Measurements from ENCODE around the gene VEGFB. TPM values are rescaled to one million over a fixed set of nuclear protein-coding genes. Genes with fewer than 3 reads are reported as not detected.

VEGFB gene
- total and polyA plus RNA-seq, 2 of the 8 experiments (the other 6 are each of a cell fraction or from before 2014, with no cell fraction given), result 9.3 to 49.6 TPM

DNA sequence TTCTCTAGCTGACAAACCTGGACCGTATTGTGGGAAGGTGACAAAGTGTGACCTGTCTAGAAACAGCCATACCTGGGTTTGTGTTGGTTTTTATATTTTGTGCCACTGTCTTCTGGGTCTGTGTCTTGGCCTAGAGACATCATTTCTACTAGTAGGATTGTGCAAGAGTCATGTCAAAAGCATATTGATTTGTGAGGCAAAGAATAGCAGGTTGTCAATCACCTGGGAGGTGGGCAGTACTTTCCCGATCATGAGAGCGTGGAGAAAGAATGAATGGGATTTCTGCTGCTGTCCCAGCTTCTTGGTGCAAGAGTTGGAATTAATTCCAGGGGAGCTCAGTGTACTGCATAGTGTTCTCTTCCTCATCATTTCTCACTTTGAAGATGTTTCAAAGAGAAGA, 32.8 kb upstream of the VEGFB start:
- ChIA-PET CTCF (ENCODE audit: partially characterized antibody) (interaction anchor here (0.9 to 1.3 kb wide), 2 partner anchors 11 to 103 kb away, joined by 3 read pairs; no protein-coding TSS in a partner anchor), POLR2A (ENCODE audit: partially characterized antibody) (interaction anchor here (1.0 to 18.4 kb wide), 5 partner anchors 9 to 68 kb away, joined by 3 to 253 read pairs (median 11); partner anchors contain the start of genes NUDT22, STIP1 and TRPT1)
- H3K4ac ChIP-seq (replicated peaks; ENCODE audit: insufficient read length, low read depth, low read length), result no peak overlapping the region
- peaks cover 50 to 85% (median 71%) of the 10 kb centered on the region in 4 experiments for H3K36me3 ChIP-seq (ENCODE audit: control insufficient read depth in 2 of 4, insufficient read depth in 4 of 4, low read length in 3 of 4)
- H2BK120ac ChIP-seq (replicated peaks; ENCODE audit: low read depth, low read length), result no peak overlapping the region
- H3K79me1 ChIP-seq (ENCODE audit: low read depth, low read length), result no peaks in the 10 kb centered on the region
- no peaks in the 10 kb centered on the region for H3K4me1 ChIP-seq (replicated peaks in 1 of 4; ENCODE audit: control insufficient read depth in 3 of 4, insufficient read depth in 4 of 4, low read length in 3 of 4)
- H4K20me1 ChIP-seq (replicated peaks in 1 of 2; ENCODE audit: control insufficient read depth in 1 of 2, insufficient read depth in 2 of 2, low read length in 2 of 2), result peaks cover 5 to 19% of the 10 kb centered on the region in 2 experiments
- no peak overlapping the region for H3K4me2 ChIP-seq (ENCODE audit: insufficient read depth in 1 of 2, low read depth in 2 of 2, low read length in 2 of 2)
- no peak overlapping the region for H4K5ac ChIP-seq (ENCODE audit: insufficient read length, low read depth, low read length)
- H2BK20ac ChIP-seq (ENCODE audit: low read length), result no peak overlapping the region
- no peaks in the 10 kb centered on the region; the same call in 1 of the 2 replicates for H3K23me2 ChIP-seq (ENCODE audit: low read depth, low read length)
- no peak overlapping the region for H3K4me3 ChIP-seq (ENCODE audit: extremely low read depth in 1 of 4, insufficient read depth in 2 of 4, low read depth in 3 of 4, low read length in 4 of 4)
- no peak overlapping the region for H3K14ac ChIP-seq (ENCODE audit: insufficient read length)
- no peak overlapping the region for H4K91ac ChIP-seq (replicated peaks; ENCODE audit: insufficient read length, low read length)
- no peaks in the 10 kb centered on the region; a peak in 1 of 4 replicates for H3K79me2 ChIP-seq (ENCODE audit: control insufficient read depth in 1 of 2, insufficient read depth in 2 of 2, low read length in 2 of 2)
- DNase-seq (ENCODE audit: low read depth in 1 of 2, low spot score in 2 of 2), result no peak
- H3K56ac ChIP-seq (replicated peaks; ENCODE audit: insufficient read length, low read depth, low read length), result no peak overlapping the region
- H2AK5ac ChIP-seq (ENCODE audit: low read depth, low read length), result no peak overlapping the region
- H3K9ac ChIP-seq (replicated peaks in 1 of 4; ENCODE audit: extremely low read depth in 1 of 4, low read depth in 3 of 4, low read length in 3 of 4), result no peak overlapping the region
- H2BK5ac ChIP-seq (ENCODE audit: low read depth, low read length), result no peak overlapping the region
- H3K27ac ChIP-seq (ENCODE audit: low read depth, low read length), result no peak overlapping the region
- no peaks in the 10 kb centered on the region for H3K9me3 ChIP-seq (ENCODE audit: insufficient read depth in 2 of 2, low read depth in 1 of 2, low read length in 1 of 2)
- H3K18ac ChIP-seq (ENCODE audit: extremely low read depth, low read length), result no peak overlapping the region
- H2BK12ac ChIP-seq (ENCODE audit: low read depth, low read length), result no peak overlapping the region
- no peaks in the 10 kb centered on the region; a peak in 1 of 7 replicates for H3K27me3 ChIP-seq (replicated peaks in 1 of 4; ENCODE audit: control insufficient read depth in 3 of 4, extremely low read depth in 1 of 4, insufficient read depth in 3 of 4, low read length in 3 of 4)
- WGBS, 2 experiments (ENCODE audit: extremely low coverage in 1 of 2, insufficient coverage in 1 of 2, insufficient read length in 1 of 2, insufficient replicate concordance in 2 of 2, low coverage in 1 of 2, low lambda C conversion rate in 2 of 2, missing lambda C conversion rate in 1 of 2), result 90% methylated on average over 3 of the region's 3 CpGs; no CpG with 5 or more reads in 1 of the 2 experiments
- FAIRE-seq, result no peak
- no peak overlapping the region for H3K23ac ChIP-seq (ENCODE audit: insufficient read length)
- H2AFZ ChIP-seq (ENCODE audit: low read length), result no peak overlapping the region
- H2BK15ac ChIP-seq (ENCODE audit: low read length), result no peak overlapping the region
- H4K8ac ChIP-seq (ENCODE audit: extremely low read depth, insufficient read depth, low read length), result no peak overlapping the region
- TF ChIP-seq, protein P1, sequence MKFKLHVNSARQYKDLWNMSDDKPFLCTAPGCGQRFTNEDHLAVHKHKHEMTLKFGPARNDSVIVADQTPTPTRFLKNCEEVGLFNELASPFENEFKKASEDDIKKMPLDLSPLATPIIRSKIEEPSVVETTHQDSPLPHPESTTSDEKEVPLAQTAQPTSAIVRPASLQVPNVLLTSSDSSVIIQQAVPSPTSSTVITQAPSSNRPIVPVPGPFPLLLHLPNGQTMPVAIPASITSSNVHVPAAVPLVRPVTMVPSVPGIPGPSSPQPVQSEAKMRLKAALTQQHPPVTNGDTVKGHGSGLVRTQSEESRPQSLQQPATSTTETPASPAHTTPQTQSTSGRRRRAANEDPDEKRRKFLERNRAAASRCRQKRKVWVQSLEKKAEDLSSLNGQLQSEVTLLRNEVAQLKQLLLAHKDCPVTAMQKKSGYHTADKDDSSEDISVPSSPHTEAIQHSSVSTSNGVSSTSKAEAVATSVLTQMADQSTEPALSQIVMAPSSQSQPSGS (IDR thresholded peaks at IDR 0.05; ENCODE audit: low read length), result no peak
- no peak for TF ChIP-seq RBBP5 (IDR thresholded peaks at IDR 0.05; ENCODE audit: borderline replicate concordance, low read depth, low read length)
- TF ChIP-seq TAF1 (IDR thresholded peaks at IDR 0.05; ENCODE audit: low read depth, low read length), result no peak
- no peak for TF ChIP-seq HDAC2 (IDR thresholded peaks at IDR 0.05; ENCODE audit: borderline replicate concordance in 1 of 2, low read depth in 2 of 2, low read length in 2 of 2)
- no peak for TF ChIP-seq BCL11A (IDR thresholded peaks at IDR 0.05; ENCODE audit: low read depth in 2 of 2, low read length in 2 of 2)
- TF ChIP-seq SAP30 (IDR thresholded peaks at IDR 0.05; ENCODE audit: insufficient read depth, insufficient replicate concordance, low read length), result no peak
- TF ChIP-seq, protein P2, sequence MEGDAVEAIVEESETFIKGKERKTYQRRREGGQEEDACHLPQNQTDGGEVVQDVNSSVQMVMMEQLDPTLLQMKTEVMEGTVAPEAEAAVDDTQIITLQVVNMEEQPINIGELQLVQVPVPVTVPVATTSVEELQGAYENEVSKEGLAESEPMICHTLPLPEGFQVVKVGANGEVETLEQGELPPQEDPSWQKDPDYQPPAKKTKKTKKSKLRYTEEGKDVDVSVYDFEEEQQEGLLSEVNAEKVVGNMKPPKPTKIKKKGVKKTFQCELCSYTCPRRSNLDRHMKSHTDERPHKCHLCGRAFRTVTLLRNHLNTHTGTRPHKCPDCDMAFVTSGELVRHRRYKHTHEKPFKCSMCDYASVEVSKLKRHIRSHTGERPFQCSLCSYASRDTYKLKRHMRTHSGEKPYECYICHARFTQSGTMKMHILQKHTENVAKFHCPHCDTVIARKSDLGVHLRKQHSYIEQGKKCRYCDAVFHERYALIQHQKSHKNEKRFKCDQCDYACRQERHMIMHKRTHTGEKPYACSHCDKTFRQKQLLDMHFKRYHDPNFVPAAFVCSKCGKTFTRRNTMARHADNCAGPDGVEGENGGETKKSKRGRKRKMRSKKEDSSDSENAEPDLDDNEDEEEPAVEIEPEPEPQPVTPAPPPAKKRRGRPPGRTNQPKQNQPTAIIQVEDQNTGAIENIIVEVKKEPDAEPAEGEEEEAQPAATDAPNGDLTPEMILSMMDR (IDR thresholded peaks at IDR 0.05; ENCODE audit: control extremely low read depth in 1 of 3, insufficient read depth in 1 of 3, low read depth in 1 of 3, low read length in 3 of 3), result no peak
- no peak for TF ChIP-seq GTF2F1 (IDR thresholded peaks at IDR 0.05; ENCODE audit: borderline replicate concordance, low read depth, low read length)

Data from H1 (cell line).